Loucy (cell line): ENCODE results near the gene ZBTB12.

Source experiments
- EZH2phosphoT487 ChIP-seq: fragments of 200-600 bp; IDR thresholded peaks from 2 replicates; pipeline ENCODE4 v1.6.1; 2018; ENCODE audit warnings: antibody characterized with exemption, mild to moderate bottlenecking, moderate library complexity, borderline replicate concordance
- TF ChIP-seq, protein P1 (sequence below): fragments of 200-600 bp; sonication (generic); conservative IDR thresholded peaks from 2 replicates; pipeline ENCODE4 v1.5.1; 2014; ENCODE audit warnings: mild to moderate bottlenecking, antibody characterized with exemption, low read length

DNA sequence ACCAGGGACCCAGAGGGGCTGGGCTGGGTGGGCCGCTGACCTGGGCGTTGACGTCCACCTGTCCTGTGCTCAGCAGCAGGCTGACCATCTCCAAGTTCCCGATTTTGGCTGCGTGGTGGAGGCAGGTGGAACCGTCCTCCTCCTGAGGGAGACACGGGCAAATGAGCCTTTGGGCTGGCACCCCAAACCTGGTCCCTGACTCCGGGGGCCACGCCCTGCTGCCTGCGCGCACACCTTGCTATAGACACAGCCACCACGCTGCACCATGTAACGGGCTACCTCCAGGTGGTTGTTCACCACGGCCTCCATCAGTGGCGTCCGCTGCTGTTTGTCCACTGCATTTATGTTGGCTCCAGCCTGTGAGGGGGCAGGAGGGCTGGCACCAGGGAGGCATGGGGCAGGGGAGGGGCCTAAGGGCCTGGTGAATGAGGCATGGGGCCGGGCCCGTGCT is 15.3 kb downstream of the ZBTB12 start:
- no peak for TF ChIP-seq EZH2phosphoT487
- TF ChIP-seq, protein P1, sequence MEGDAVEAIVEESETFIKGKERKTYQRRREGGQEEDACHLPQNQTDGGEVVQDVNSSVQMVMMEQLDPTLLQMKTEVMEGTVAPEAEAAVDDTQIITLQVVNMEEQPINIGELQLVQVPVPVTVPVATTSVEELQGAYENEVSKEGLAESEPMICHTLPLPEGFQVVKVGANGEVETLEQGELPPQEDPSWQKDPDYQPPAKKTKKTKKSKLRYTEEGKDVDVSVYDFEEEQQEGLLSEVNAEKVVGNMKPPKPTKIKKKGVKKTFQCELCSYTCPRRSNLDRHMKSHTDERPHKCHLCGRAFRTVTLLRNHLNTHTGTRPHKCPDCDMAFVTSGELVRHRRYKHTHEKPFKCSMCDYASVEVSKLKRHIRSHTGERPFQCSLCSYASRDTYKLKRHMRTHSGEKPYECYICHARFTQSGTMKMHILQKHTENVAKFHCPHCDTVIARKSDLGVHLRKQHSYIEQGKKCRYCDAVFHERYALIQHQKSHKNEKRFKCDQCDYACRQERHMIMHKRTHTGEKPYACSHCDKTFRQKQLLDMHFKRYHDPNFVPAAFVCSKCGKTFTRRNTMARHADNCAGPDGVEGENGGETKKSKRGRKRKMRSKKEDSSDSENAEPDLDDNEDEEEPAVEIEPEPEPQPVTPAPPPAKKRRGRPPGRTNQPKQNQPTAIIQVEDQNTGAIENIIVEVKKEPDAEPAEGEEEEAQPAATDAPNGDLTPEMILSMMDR = no peak
